Endothelial cell of umbilical vein (primary cell): ENCODE measurements around the gene IZUMO4.

ENCODE experiments used
- CTCF ChIP-seq, 2 donors: IDR thresholded peaks; 1 replicate in 1 of 2; 2 replicates in 1 of 2; pipeline ENCODE4 v1.5.1; 2011; ENCODE audit warnings: low read length in 2 of 2, mild to moderate bottlenecking in 2 of 2, moderate library complexity in 2 of 2, control low read depth in 1 of 2, inconsistent platforms in 1 of 2, low read depth in 1 of 2; ENCODE audit not compliant: insufficient read depth in 1 of 2; ENCODE audit errors: extremely low read depth in 1 of 2
- GATA2 ChIP-seq: IDR thresholded peaks from 2 replicates; pipeline ENCODE4 v1.7.0; 2011; ENCODE audit warnings: low read depth, mild to moderate bottlenecking, moderate library complexity, mixed read lengths, low read length; ENCODE audit not compliant: insufficient read length, insufficient read depth
- MAX ChIP-seq: IDR thresholded peaks from 2 replicates; pipeline ENCODE4 v1.6.1; 2011; ENCODE audit not compliant: insufficient read depth, insufficient read length
- POLR2A ChIP-seq: IDR thresholded peaks from 2 replicates; pipeline ENCODE4 v1.6.1; 2012; ENCODE audit warnings: low read depth, mild to moderate bottlenecking, control low read depth, low read length

- TF ChIP-seq MAX (no peak), CTCF (IDR thresholded peaks at IDR 0.05; ENCODE audit: extremely low read depth in 1 of 2, insufficient read depth in 1 of 2, low read depth in 1 of 2, low read length in 2 of 2) (no peak), POLR2A (no peak), GATA2 (no peak)
Measured at GRCh38 chr19:2048104-2048958, 48.4 kb upstream of the IZUMO4 start.
